Sciatic nerve (tissue), 2 donors: ENCODE measurements around the gene AFF3. TPM values are rescaled to one million over a fixed set of nuclear protein-coding genes. Genes with fewer than 3 reads are reported as not detected.

Experiments
- ATAC-seq: fragments of 200-7000 bp; cut with Tn5 transposase; one replicate; pipeline ENCODE4 v1.9.1; 2020; ENCODE audit warnings: mild to moderate bottlenecking, moderate library complexity
- DNase-seq: peaks from one replicate; pipeline ENCODE4 v3.0.0-alpha.2; 2020; ENCODE audit warnings: low spot score
- intact Hi-C: fragments of 100-400 bp; cut with DNase I; formaldehyde crosslinking; loops from one replicate; pipeline ENCODE4 v1.14.2; 2022
- total RNA-seq: library from RNA; stranded (reverse); fragmentation: NEBNext Ultra II Directional; extraction: Animal tissue kit (Norgen Biotek cat#: 25700); gene quantifications from one replicate; pipeline ENCODE4 v1.2.1, GENCODE V29; 2021
- donor health status: DM: no; HTN: no; CAD: no.
- donor health status: DM: no; HTN: no; CAD: no.

Gene AFF3
- total RNA-seq, 1 donor from 2014 or later = 14.2 TPM

- intact Hi-C loops = no loop called here
- no peak for ATAC-seq
- no peak for DNase-seq
Measured at GRCh38 chr2:100053087-100053885, 89.1 kb downstream of the AFF3 start.

- ATAC-seq = no peak
- intact Hi-C loops = no loop called here
Measured at GRCh38 chr2:100052650-100053049, 89.7 kb downstream of the AFF3 start.

GRCh38 chr2:100051253-100051652 lies 91.1 kb downstream of the AFF3 start:
- ATAC-seq = no peak
- intact Hi-C loops = no loop called here
- no peak for DNase-seq

More at GRCh38 chr2:100052650-100053049, 89.7 kb downstream of the AFF3 start:
- DNase-seq = no peak

- intact Hi-C loops = no loop called here
- DNase-seq (no peak), ATAC-seq (no peak)
Measured at GRCh38 chr2:100050685-100051084, 91.7 kb downstream of the AFF3 start.

- ATAC-seq (no peak), DNase-seq (no peak)
- intact Hi-C loops = no loop called here
Measured at GRCh38 chr2:100046961-100047947, 95.1 kb downstream of the AFF3 start.

DNA sequence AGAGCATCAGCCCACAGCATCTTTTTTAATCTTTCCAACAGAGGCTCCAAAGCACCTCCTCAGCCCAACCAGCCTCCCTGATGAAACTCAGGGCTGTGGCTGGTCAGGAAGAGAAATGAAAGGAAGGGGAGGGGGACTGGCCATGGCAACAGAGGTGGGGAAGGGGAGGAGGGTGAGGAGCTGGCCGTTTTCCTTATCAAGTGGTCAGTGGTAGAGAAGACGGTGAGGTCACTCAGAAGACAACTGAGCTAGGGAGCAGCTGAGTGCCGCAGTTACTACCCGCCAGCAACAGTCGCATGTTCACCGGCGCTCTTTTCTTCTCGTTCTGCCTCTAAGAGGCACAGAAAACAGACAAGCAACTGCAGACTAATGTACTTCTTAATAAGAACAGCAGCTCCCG lies 97.4 kb downstream of the AFF3 start:
- intact Hi-C loops = no loop called here
- no peak for ATAC-seq

GRCh38 chr2:100043891-100044255 lies 98.5 kb downstream of the AFF3 start:
- peak; percentile 20 for ATAC-seq
- intact Hi-C loops = no loop called here
- DNase-seq = no peak

More for the DNA sequence above, 97.4 kb downstream of the AFF3 start:
- no peak for DNase-seq

DNA sequence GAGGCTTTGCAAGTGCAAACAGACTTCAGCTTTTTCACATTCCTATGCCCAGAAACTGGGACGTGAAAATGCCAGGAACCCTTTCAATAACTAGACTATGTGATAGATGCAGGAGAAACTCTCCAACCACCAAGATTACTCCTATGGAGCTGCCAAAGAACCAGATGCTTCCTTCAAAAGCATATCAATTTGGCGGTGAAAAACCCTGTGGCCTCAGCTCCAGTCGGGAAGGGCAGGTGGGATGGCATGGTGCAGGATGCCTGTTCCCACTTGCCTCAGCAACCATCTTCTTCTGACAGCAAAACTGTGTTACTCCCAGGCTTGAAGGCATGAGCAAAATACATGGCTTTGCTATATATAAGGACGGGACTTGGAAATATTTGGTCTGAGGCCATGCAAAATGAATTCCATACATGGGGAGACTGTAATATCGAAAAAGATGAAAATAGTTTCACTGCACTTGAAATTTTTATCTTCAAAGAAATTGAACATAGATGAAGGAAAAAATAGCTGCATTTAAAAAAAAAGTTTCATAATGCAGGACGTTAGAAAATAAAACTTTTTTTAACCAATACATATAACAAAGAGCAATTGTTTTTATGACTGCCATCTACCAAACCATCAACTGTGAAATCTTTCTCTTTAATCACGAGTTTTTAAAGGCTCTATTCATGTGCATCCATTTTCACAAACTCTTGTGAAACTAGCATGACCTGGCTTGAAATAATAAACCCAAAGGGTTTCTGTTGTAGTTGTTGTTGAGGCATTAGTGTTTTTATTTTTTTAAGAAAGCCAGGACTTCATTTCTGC lies 99.1 kb downstream of the AFF3 start:
- ATAC-seq (peak; percentile 53), DNase-seq (no peak)
- intact Hi-C loops = no loop called here

- intact Hi-C loops = no loop called here
- no peak for ATAC-seq
- DNase-seq = no peak
Measured at GRCh38 chr2:100042562-100042961, 99.8 kb downstream of the AFF3 start.

DNA sequence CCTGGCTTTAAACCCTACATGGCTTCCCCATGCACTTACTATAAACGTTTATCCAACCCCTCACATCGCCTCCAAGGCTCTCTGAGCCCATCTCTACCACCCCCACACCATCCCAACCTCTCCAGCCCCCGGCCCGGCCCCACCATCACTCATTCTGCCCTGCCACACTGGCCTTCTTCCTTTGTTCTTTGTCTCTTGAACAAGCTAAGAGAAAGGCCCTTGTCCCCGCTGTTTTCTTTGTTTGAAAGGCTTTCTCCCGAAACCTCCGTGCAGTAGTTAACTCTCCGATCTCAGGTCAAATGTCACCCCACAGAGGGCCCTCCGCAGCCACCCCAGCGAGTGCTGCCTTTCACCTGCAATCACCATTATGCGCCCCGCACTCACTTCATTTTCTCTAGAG lies 100.4 kb downstream of the AFF3 start:
- ATAC-seq = no peak
- no peak for DNase-seq
- intact Hi-C loops = no loop called here

- intact Hi-C loops = no loop called here
- ATAC-seq = no peak
- no peak for DNase-seq
Measured at GRCh38 chr2:100041385-100041784, 101.0 kb downstream of the AFF3 start.

DNA sequence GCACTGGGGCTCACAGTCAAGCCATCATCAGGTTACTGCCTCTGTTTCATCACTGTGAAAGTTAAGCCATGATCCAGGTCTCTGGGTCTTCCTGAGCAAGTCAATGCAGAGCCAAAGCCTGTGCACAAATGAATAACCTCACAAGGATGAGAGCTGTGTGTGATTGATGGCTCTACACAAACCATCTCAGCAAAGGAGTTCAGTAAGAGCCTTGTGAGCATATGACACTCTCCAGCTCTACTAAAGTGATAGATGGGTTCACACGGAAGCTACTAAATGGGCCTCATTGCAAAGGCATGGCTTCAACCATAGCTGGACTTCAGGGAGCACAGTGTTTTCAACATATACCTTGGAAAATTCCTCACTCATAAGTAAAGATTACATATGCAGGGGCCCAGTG lies 101.5 kb downstream of the AFF3 start:
- DNase-seq = no peak
- intact Hi-C loops = no loop called here
- no peak for ATAC-seq

GRCh38 chr2:100039291-100039980 lies 103.0 kb downstream of the AFF3 start:
- ATAC-seq (no peak), DNase-seq (no peak)
- intact Hi-C loops = no loop called here

GRCh38 chr2:100038011-100038410 lies 104.4 kb downstream of the AFF3 start:
- intact Hi-C loops = no loop called here
- no peak for ATAC-seq
- DNase-seq = no peak

- intact Hi-C loops = no loop called here
- ATAC-seq = no peak
- DNase-seq = no peak
Measured at GRCh38 chr2:100036793-100037192, 105.6 kb downstream of the AFF3 start.

DNA sequence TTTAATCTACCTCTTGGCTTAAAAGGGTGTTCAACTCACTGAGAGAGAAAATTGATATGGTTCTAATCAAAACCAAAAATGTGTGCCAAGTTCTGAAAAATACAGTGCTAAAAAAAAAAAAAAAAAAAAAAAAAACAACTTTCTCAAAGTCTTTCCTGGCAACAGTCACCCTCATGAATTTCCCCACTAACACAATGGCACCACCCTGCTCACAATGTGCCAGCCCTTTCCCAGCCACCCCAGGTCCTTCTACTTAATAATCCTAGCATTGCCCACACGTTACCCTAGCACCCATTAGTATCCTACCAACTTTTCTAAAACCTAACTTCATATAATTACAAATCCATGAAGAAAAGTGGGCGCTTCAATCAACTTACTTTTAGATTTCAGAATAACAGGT lies 106.4 kb downstream of the AFF3 start:
- DNase-seq (no peak), ATAC-seq (no peak)
- intact Hi-C loops = no loop called here

- ATAC-seq = no peak
- intact Hi-C loops = no loop called here
- DNase-seq = no peak
Measured at GRCh38 chr2:100034431-100034830, 108.0 kb downstream of the AFF3 start.

GRCh38 chr2:100033976-100034375 lies 108.4 kb downstream of the AFF3 start:
- no peak for DNase-seq
- no peak for ATAC-seq
- intact Hi-C loops = no loop called here

GRCh38 chr2:100031604-100032003 lies 110.8 kb downstream of the AFF3 start:
- intact Hi-C loops = no loop called here
- DNase-seq (no peak), ATAC-seq (no peak)
